Peyer's patch (tissue), 4 donors: Measurements from ENCODE around the gene TAP2.

Source experiments
- CTCF ChIP-seq, 6 experiments: fragments of 450-650 bp in 4 of 6; fragments of 200-600 bp in 2 of 6; sonication (generic) in 1 of 6; IDR thresholded peaks; one replicate each; pipeline ENCODE4 v1.5.1; 2017 to 2019; ENCODE audit warnings: antibody characterized with exemption in 6 of 6, mild to moderate bottlenecking in 3 of 6, moderate library complexity in 1 of 6
- POLR2A ChIP-seq, 2 donors: fragments of 450-650 bp; IDR thresholded peaks; one replicate each; pipeline ENCODE4 v1.5.1; 2017; ENCODE audit warnings: antibody characterized with exemption in 2 of 2, mild to moderate bottlenecking in 2 of 2, moderate library complexity in 2 of 2

GRCh38 chr6:32852018-32852843 is 13.7 kb upstream of the TAP2 start:
- no peak for TF ChIP-seq POLR2A (IDR thresholded peaks at IDR 0.05)
- TF ChIP-seq CTCF (IDR thresholded peaks at IDR 0.05), result no peak
